ENCODE measurements around the gene MAP1LC3B2.

MAP1LC3B2 gene

DNA sequence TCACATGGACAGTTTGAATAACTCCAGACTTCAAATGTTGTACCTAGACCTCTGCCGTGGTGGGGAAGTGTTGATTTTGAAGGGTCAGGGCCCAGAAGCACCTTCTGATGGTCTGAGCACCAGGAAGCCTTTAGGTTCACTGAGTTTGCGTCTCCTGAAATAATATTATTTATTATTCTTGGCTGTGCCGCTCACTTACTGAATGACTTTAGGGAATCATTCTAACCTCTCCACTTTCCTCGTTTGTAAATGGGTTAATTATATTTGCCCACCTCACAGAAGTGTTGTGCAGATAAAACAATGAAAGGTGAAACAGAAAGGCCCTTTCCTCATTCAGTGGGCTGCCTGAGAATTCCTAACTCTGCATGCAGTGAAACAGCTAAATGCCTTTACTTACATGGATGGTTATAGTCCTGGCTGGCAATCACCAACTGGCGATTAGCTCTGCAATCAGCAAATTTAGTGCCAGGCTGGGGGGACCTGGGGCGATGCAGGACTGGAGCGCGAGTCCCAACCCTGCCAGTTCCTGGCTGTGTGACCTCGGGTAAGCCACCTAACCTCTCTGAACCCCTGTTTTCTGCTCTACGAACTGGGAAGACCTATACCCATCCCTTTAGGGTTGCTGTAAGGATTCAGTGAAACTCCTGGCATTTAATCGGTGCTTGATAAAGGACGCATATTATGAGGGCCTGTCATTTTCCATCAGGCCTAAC lies 57.5 kb downstream of the MAP1LC3B2 start:
- DNase-seq: no peak

DNA sequence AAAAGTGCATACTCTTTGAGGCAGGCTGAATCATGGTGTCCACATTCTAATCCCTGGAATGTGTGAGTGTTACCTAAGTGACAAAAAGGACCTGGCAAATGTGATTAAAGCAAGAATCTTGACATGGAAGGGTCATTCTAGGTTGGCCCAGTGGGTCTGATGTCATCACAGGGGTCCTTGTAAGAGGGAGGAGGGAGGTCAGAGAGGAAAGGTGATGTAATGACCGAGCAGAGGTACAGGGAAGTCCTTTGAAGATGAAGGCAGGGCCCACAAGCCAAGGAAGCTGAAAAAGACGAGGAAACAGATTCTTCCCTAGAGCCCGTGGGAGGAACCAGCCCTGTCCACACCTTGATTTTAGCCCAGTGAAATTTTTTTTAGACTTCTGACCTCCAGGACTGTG lies 60.1 kb downstream of the MAP1LC3B2 start:
- DNase-seq: no peak

DNA sequence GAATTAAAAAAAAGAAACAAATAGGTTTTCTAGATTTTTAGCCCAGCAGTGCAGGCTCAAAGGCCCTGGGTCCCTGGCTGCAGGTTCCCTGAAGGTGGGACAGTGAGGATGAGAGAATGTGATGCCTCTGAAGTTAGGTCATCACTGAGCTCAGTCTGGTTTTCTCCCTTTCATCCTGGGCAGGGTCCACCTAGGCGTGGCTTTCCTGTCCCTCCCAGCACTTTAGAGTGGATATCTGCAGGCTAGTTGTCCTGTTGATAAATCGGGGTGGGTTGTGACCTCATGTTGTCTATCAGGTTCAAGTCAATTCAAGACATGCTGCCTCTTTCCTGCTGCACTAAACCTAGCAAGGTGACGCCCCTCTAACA lies 60.9 kb downstream of the MAP1LC3B2 start:
- no peak for DNase-seq

DNA sequence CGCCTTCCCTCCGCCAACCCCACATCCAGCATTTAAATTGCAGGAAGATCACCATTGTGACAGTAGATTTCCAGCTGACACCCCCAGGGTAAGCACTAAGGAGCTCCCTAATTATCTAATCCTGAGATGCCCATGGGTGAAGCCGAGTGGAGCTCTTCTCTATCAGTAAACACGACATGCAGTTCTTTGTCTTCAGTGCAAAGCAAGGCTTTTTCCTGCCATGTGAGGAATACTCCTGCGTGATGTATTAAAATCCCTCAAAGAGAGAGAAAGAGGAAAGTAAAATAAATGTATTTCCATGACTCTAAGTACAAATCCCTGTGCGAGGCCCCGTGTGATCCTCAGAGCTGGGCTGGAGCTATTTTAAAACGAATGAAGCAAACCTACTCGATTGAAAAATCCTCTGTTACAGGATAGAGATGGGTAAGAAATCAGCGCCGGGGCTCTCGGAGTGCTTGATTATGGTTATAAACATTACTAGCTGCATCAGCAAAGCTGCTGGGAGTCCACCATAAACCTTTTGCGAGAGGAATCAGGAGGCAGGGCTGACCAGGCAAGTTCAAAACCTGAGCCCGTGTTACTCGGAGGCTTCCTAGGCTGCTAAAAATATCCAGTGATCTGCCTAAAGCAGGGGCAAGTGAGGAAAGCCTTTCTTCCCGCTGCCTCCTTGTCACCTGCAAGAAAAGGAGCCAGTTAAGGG lies 61.5 kb downstream of the MAP1LC3B2 start:
- DNase-seq: no peak

DNA sequence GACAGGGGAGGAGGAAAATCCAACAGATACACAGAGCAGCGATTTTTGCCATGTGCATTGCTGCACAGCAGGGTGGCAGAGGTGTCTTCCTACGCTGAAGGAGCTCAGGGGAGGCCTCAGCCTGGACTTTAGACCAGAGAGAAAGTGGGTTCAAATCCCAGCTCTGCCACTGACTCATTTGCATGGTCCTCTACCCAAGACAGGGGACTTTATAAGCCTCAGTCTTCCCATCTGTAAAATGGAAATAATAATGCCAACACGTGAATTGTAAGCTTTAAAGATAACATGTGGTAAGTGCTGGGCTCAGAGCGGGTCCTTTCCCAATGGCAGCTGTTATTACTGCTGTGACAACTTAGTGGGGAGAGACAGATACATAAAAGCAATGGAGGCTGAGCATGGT lies 62.0 kb downstream of the MAP1LC3B2 start:
- no peak for DNase-seq

DNA sequence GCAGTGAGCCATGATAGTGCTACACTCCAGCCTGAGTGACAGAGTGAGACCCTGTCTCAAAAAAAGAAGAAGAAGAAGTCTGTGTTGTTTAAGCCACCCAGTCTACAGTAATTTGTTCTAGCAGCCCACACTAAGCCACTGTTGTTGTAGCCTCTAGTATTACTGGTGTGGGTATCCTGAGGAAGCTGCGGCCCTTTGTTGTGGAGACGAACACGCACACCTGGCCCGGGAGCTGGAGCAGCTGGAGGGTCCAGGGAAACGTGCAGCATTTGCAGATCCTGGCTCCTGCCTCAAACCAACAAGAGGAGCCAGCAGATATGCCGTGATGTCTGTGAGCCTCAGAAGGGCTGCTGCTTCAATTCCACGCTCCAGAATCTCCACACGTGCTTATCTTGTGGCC lies 65.3 kb downstream of the MAP1LC3B2 start:
- DNase-seq: no peak

DNA sequence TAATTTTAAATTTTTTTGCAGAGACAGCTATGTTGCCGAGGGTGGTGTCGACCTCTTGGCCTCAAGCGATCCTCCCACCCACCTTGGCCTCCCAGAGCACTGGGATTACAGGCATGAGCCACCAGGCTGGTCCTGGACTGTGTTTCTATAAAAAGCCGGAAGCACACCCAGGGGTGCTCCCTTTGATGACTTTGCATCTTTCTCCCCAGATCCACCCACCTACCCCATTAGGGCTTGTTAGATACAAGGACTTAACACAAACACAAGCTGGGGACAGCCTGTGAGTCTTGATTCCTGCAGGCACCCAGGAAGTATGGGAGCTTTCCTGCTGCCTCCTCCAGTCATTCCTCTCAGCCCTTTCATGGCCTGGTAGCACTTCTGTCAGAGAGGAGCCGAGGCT lies 67.0 kb downstream of the MAP1LC3B2 start:
- no peak for DNase-seq

Data from fibroblast of skin of scalp (primary cell).